ENCODE data around the gene LHFPL6.

LHFPL6 gene

GRCh38 chr13:39389013-39389412, 214.0 kb downstream of the LHFPL6 start:
- H3K4me1 ChIP-seq (ENCODE audit: insufficient read depth, low read length) = peaks cover 12% of the 10 kb centered on the region; the same call in 1 of the 2 replicates
- H3K9me3 ChIP-seq (ENCODE audit: control insufficient read depth, insufficient read depth, low read length) = no peaks in the 10 kb centered on the region
- no peak overlapping the region for H3K9ac ChIP-seq (ENCODE audit: low read depth, low read length)
- H3K36me3 ChIP-seq (ENCODE audit: insufficient read depth, low read length) = no peaks in the 10 kb centered on the region

GRCh38 chr13:39385621-39386231, 217.3 kb downstream of the LHFPL6 start:
- Histone ChIP-seq H3K36me3 (ENCODE audit: insufficient read depth, low read length) (no peaks in the 10 kb centered on the region), H3K9ac (ENCODE audit: low read depth, low read length) (no peak overlapping the region), H3K9me3 (ENCODE audit: control insufficient read depth, insufficient read depth, low read length) (peaks cover 3% of the 10 kb centered on the region), H3K4me1 (ENCODE audit: insufficient read depth, low read length) (peaks cover 12% of the 10 kb centered on the region; the same call in 1 of the 2 replicates)

DNA sequence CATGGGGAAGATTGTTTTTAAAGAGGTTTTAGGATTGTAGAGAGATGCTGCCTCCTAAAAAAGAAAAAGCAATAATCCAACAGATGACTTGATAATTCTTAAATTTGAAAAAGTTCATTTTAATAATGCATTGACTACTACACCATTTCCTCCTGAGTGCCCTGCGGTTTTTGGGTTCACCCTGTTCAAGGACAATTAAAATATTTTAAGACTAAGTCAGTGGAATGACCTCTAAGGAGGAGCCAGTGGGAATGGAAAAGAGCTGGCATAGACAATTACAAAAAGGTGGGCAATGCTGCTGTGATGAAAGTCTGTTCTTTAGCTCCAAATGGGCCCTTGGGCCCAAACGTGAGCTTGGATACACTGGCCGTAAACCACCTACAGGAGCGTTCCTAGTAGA, 217.8 kb downstream of the LHFPL6 start:
- no peak overlapping the region for H3K9ac ChIP-seq (ENCODE audit: low read depth, low read length)
- H3K4me1 ChIP-seq (ENCODE audit: insufficient read depth, low read length) = peaks cover 12% of the 10 kb centered on the region; the same call in 1 of the 2 replicates
- no peaks in the 10 kb centered on the region for H3K36me3 ChIP-seq (ENCODE audit: insufficient read depth, low read length)
- peaks cover 3% of the 10 kb centered on the region for H3K9me3 ChIP-seq (ENCODE audit: control insufficient read depth, insufficient read depth, low read length)

DNA sequence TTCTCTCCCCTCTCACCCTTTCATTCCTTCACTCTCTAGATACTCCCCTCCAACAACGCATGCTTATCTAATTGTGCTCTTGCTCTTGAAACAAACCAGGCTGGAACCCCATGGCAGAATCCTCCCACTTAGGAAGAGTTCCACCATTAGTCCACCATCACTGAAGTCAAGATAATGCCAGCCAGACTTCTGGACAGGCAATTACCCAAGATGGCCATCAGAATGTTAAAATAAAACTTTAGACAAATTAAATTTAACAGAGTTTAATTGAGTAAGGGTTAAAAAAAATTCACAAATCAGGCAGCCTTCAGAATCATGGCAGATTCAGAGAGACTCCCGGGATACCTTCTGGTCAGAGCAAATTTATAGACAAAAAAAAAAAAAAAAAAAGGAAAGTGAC, 221.5 kb downstream of the LHFPL6 start:
- Histone ChIP-seq H3K9ac (ENCODE audit: low read depth, low read length) (no peak overlapping the region), H3K9me3 (ENCODE audit: control insufficient read depth, insufficient read depth, low read length) (peaks cover 3% of the 10 kb centered on the region), H3K36me3 (ENCODE audit: insufficient read depth, low read length) (no peaks in the 10 kb centered on the region; the same call in 1 of the 2 replicates), H3K4me1 (ENCODE audit: insufficient read depth, low read length) (peaks cover 12% of the 10 kb centered on the region; the same call in 1 of the 2 replicates)

GRCh38 chr13:39379667-39380655, 223.0 kb downstream of the LHFPL6 start:
- peaks cover 3% of the 10 kb centered on the region for H3K9me3 ChIP-seq (ENCODE audit: control insufficient read depth, insufficient read depth, low read length)
- H3K4me1 ChIP-seq (ENCODE audit: insufficient read depth, low read length) = peaks cover 1% of the 10 kb centered on the region; the same call in 1 of the 2 replicates
- no peak overlapping the region for H3K9ac ChIP-seq (ENCODE audit: low read depth, low read length)
- no peaks in the 10 kb centered on the region; the same call in 1 of the 2 replicates for H3K36me3 ChIP-seq (ENCODE audit: insufficient read depth, low read length)

GRCh38 chr13:39379118-39379517, 223.9 kb downstream of the LHFPL6 start:
- H3K9me3 ChIP-seq (ENCODE audit: control insufficient read depth, insufficient read depth, low read length) = peaks cover 3% of the 10 kb centered on the region
- H3K36me3 ChIP-seq (ENCODE audit: insufficient read depth, low read length) = no peaks in the 10 kb centered on the region; the same call in 1 of the 2 replicates
- H3K4me1 ChIP-seq (ENCODE audit: insufficient read depth, low read length) = no peaks in the 10 kb centered on the region
- H3K9ac ChIP-seq (ENCODE audit: low read depth, low read length) = no peak overlapping the region

DNA sequence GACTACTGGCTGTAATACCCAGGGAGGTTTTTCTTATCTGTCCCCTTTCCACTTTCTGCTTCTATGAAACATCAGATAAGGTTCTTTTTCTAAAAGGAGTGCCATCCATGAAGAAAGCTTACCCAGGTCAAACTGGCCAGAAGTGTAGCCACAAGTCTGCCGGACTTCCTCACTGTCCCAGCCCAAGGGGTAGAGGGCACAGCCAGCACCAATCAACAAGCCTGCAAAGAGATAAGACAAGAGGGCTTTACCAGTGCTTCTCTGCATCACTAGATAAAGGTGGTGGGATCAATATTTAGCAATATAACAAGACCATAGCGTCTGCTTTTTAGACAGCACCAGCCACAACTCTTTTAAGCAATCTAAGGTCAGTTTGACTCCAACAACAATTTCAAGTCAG, 224.7 kb downstream of the LHFPL6 start:
- peaks cover 3% of the 10 kb centered on the region for H3K9me3 ChIP-seq (ENCODE audit: control insufficient read depth, insufficient read depth, low read length)
- H3K36me3 ChIP-seq (ENCODE audit: insufficient read depth, low read length) = no peaks in the 10 kb centered on the region; the same call in 1 of the 2 replicates
- H3K4me1 ChIP-seq (ENCODE audit: insufficient read depth, low read length) = no peaks in the 10 kb centered on the region; the same call in 1 of the 2 replicates
- H3K9ac ChIP-seq (ENCODE audit: low read depth, low read length) = no peak overlapping the region

DNA sequence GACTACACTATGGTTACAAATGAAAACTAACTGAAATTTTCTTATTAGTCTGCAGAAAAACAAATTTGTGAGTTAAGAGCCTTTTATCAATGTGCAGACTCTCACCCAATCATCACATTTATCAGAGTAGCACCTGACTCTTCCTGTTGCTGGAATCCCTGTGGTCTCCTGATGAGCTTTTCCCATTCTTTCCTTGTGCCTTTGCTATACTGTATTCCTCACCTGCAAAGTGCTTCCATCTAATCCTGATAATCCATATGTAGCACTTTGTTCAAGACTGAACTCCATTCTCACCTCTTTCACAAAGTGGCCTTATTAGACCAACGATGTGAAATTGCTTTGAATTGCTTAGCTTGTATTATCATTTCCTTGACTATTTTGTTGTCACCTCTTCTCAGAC, 225.3 kb downstream of the LHFPL6 start:
- no peaks in the 10 kb centered on the region; the same call in 1 of the 2 replicates for H3K4me1 ChIP-seq (ENCODE audit: insufficient read depth, low read length)
- no peak overlapping the region for H3K9ac ChIP-seq (ENCODE audit: low read depth, low read length)
- H3K9me3 ChIP-seq (ENCODE audit: control insufficient read depth, insufficient read depth, low read length) = peaks cover 3% of the 10 kb centered on the region
- no peaks in the 10 kb centered on the region; the same call in 1 of the 2 replicates for H3K36me3 ChIP-seq (ENCODE audit: insufficient read depth, low read length)

- Histone ChIP-seq H3K9me3 (ENCODE audit: control insufficient read depth, insufficient read depth, low read length) (peaks cover 2% of the 10 kb centered on the region; the same call in 1 of the 2 replicates), H3K36me3 (ENCODE audit: insufficient read depth, low read length) (no peaks in the 10 kb centered on the region; the same call in 1 of the 2 replicates), H3K9ac (ENCODE audit: low read depth, low read length) (no peak overlapping the region), H3K4me1 (ENCODE audit: insufficient read depth, low read length) (no peaks in the 10 kb centered on the region; the same call in 1 of the 2 replicates)
These were observed 226.9 kb downstream of the LHFPL6 start for GRCh38 chr13:39376076-39376475.

DNA sequence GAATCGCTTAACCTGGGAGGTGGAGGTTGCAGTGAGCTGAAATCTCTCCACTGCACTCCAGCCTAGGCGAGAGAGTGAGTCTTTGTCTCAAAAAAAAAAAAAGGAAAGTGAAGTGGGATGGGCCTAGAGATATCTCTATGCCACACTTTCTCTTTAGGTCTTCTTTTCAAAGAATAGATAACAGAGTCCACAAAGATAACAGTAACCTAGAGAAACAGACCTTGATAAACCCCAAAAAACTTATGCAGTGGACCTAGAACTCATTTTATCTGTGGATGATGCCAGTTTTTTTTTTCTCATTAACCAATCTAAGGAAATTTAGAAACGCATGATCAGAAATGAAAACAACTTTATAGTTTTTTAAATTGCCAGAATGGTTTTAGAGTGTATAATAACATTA, 227.4 kb downstream of the LHFPL6 start:
- Histone ChIP-seq H3K9me3 (ENCODE audit: control insufficient read depth, insufficient read depth, low read length) (no peaks in the 10 kb centered on the region), H3K36me3 (ENCODE audit: insufficient read depth, low read length) (no peaks in the 10 kb centered on the region; the same call in 1 of the 2 replicates), H3K4me1 (ENCODE audit: insufficient read depth, low read length) (no peaks in the 10 kb centered on the region; the same call in 1 of the 2 replicates), H3K9ac (ENCODE audit: low read depth, low read length) (no peak overlapping the region)

DNA sequence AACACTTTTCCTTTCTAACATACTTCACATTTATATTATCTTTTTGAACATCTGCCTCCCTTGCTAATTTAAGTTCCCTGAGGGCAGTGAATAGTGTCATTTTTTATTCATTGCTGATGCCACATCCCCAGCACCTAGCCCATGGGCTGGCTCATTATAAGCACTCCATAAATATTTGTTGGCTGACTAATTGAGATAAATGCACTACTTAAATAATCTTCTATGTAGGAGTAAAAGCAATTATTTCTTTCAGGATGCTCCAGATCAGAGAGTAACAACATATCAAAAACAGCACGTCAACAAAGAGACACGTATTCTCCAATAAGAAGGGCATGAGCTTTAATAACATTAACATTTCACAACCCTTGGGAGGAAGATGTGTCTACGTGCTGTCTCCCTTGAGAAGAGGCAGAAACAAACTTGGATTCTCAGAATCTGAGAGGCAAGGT, 228.2 kb downstream of the LHFPL6 start:
- H3K36me3 ChIP-seq (ENCODE audit: insufficient read depth, low read length) = no peaks in the 10 kb centered on the region; the same call in 1 of the 2 replicates
- H3K9ac ChIP-seq (ENCODE audit: low read depth, low read length) = no peak overlapping the region
- no peaks in the 10 kb centered on the region; the same call in 1 of the 2 replicates for H3K4me1 ChIP-seq (ENCODE audit: insufficient read depth, low read length)
- H3K9me3 ChIP-seq (ENCODE audit: control insufficient read depth, insufficient read depth, low read length) = no peaks in the 10 kb centered on the region

DNA sequence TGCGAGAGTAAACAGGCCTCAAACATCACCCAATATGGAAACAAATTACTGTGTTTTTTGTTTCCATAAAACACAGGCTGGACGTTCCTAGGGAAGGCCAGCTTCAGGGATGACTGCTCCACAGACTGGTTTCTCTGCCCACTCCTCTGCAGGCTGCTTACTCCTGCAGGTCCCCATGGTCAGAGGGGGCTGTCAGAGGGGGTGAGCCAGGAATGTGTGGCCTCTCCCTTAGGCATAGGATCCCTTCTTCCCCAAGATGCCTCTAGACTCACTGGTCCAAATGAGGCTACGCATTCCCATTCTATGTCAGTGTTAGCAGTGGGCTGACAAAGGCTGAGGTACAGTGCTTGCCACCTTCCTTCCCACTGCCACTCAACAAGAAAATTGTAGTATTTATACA, 229.8 kb downstream of the LHFPL6 start:
- H3K36me3 ChIP-seq (ENCODE audit: insufficient read depth, low read length) = no peaks in the 10 kb centered on the region
- H3K9me3 ChIP-seq (ENCODE audit: control insufficient read depth, insufficient read depth, low read length) = no peaks in the 10 kb centered on the region
- no peaks in the 10 kb centered on the region; the same call in 1 of the 2 replicates for H3K4me1 ChIP-seq (ENCODE audit: insufficient read depth, low read length)
- no peak overlapping the region for H3K9ac ChIP-seq (ENCODE audit: low read depth, low read length)

DNA sequence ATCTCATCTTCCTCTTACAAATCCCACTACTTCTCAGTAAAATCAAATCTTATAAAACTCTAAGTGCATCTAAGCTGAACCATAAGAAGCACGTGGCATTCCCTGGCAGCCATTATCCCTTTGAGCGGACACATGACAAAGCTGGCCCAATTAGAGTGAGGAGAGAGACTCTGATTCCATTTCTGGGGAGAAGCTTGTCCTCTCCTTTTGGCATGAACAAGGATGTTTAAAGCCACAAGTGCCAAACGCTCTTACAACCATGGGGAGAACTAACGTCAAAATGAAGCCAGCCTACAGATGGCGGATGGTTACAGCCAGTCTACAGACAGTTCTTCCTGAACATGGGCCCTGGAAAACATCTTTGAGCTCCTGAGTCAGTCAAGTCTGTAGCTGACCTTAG, 231.3 kb downstream of the LHFPL6 start:
- Histone ChIP-seq H3K36me3 (ENCODE audit: insufficient read depth, low read length) (no peaks in the 10 kb centered on the region), H3K9ac (ENCODE audit: low read depth, low read length) (no peak overlapping the region), H3K4me1 (ENCODE audit: insufficient read depth, low read length) (no peaks in the 10 kb centered on the region; the same call in 1 of the 2 replicates)

DNA sequence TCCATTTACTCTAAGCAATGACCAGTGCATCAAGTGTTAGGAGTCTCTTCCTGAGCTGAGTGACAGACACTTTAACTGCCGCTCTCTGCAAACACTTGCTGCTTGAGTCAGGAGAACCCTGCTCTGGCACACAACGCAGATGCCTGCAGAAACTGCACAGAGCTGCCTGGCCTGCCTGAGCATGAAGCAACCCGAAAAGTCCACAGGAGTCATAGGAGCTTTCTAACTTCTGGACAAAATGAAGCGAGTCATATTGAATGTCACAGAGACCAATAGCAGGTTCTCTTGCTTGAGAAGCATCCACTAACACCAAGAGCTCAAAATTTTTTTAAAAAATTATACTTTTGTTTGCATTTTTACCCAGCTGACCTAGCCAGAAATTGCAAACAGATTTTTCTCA, 232.4 kb downstream of the LHFPL6 start:
- H3K9ac ChIP-seq (ENCODE audit: low read depth, low read length) = no peak overlapping the region

More for the DNA sequence above, 231.3 kb downstream of the LHFPL6 start:
- no peaks in the 10 kb centered on the region for H3K9me3 ChIP-seq (ENCODE audit: control insufficient read depth, insufficient read depth, low read length)

More for the DNA sequence above, 232.4 kb downstream of the LHFPL6 start:
- Histone ChIP-seq H3K4me1 (ENCODE audit: insufficient read depth, low read length) (peaks cover under 1% of the 10 kb centered on the region; the same call in 1 of the 2 replicates), H3K36me3 (ENCODE audit: insufficient read depth, low read length) (no peaks in the 10 kb centered on the region), H3K9me3 (ENCODE audit: control insufficient read depth, insufficient read depth, low read length) (no peaks in the 10 kb centered on the region)
